Superior temporal gyrus (tissue), 1 donor: Measurements from ENCODE around the gene TMLHE.
"Not testable (repeated sequence)": the region's sequence is repeated elsewhere in the genome, so short reads cannot be mapped to it uniquely, and the experiment has no call there.

ENCODE experiments used
- DNase-seq: peaks from one replicate; pipeline ENCODE4 v3.0.0-alpha.2; 2016; ENCODE audit errors: extremely low spot score

TMLHE gene

DNA sequence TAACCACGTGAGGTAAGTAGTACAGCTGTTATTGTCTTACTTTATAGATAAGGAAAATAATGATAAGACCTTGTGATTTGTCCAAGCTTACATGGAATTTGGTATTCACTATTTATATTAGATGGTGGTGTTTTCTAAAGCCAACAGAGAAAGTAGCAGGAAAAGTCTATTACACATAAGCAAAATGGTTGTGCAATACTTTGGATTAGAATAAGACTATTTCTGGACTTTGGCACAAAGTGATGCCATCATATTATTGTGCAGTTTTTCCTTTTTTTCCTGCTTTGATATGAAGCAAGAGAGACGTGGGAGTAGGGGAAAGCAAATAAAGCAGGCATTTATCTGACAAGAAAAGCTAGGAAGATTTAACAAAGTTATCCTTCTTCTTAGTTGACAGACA is 117.6 kb downstream of the TMLHE start:
- DNase-seq, result not testable (repeated sequence)

GRCh38 chrX:155491421-155491820 is 121.3 kb downstream of the TMLHE start:
- DNase-seq, result not testable (repeated sequence)

- not testable (repeated sequence) for DNase-seq
Observed at GRCh38 chrX:155477136-155477535, 135.6 kb downstream of the TMLHE start.

- not testable (repeated sequence) for DNase-seq
Observed at GRCh38 chrX:155466269-155466938, 146.3 kb downstream of the TMLHE start.

GRCh38 chrX:155460501-155460900 is 152.3 kb downstream of the TMLHE start:
- DNase-seq, result not testable (repeated sequence)

GRCh38 chrX:155458471-155458870 is 154.3 kb downstream of the TMLHE start, which contains the start of gene F8A3:
Gene F8A3, minus strand, starts transcription at chrX:155458620. Its CDS starts 20 bp downstream, at chrX:155458600.
- DNase-seq, result not testable (repeated sequence)

GRCh38 chrX:155457761-155458447 is 154.8 kb downstream of the TMLHE start:
- DNase-seq, result not testable (repeated sequence)

DNA sequence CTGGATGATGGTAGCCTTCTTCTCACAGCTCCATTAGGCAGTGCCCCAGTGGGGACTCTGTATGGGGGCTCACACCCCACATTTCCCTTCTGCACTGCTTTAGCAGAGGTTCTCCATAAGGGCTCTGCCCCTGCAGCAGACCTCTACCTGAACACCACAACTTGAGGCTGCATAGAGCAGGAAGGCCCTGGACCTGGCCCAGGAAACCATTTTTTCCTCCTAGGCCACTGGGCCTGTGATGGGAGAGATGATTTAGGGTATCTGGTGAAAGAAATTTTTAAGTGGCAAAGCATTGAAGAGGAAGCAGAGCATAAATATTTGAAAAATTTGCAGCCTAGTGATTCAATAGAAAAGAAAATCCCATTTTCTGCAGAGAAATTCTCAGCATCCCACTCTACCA is 171.7 kb downstream of the TMLHE start:
- no peak for DNase-seq
